ENCODE data around the gene CHST11. TPM values are rescaled to one million over a fixed set of nuclear protein-coding genes. Genes with fewer than 3 reads are reported as not detected.

Gene CHST11
- total RNA-seq, 5 donors from 2014 or later (not counting 1 experiment from before 2014, with no cell fraction given) = 49.8 to 78.3 (median 63.7) TPM

DNA sequence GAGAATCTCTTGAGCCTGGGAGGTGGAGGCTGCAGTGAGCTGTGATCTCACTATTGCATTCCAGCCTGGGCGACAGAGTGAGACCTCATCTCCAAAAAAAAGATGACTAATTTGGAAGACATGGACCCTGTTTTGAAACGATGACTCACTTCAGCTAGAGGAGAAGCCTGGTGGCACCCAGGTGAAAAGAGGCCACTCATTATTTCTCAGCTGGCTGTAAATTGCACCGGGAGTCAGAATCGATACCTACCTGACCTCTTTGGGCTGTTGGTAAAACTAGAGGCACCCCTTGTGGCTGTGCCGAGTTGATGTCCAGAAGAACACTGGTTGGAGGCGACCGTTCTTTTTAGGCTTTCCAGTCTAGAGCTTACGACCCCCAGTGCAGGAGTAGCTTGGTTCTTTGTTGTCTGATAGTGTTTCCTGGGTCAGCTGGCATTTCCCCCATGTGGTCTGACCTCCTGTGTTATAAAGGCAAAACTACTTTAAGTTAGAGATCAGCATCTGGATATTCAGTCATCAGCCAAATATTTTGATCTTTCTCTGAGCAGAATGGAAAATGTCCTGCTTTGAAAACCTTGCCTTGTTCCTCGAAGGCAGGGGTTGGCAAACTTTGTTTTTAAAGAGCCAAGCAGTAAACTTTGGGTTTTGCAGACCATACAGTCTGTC is 93.2 kb downstream of the CHST11 start:
- Histone ChIP-seq H3K27me3 (replicated peaks in 1 of 2; ENCODE audit: control insufficient read depth in 2 of 2, extremely low read depth in 1 of 2, insufficient read depth in 2 of 2, low read length in 1 of 2) (no peaks in the 10 kb centered on the region), H3K36me3 (ENCODE audit: control insufficient read depth in 2 of 2, extremely low read depth in 1 of 2, insufficient read depth in 1 of 2, low read length in 1 of 2) (no peaks in the 10 kb centered on the region), H3K9me3 (no peaks in the 10 kb centered on the region), H3K4me1 (ENCODE audit: control insufficient read depth in 1 of 2, extremely low read depth in 1 of 2, insufficient read depth in 2 of 2, low read length in 2 of 2) (peaks cover 0 to 47% of the 10 kb centered on the region in 2 experiments), H3K27ac (ENCODE audit: low read length) (no peak overlapping the region), H3K4me3 (ENCODE audit: control insufficient read depth in 1 of 2, extremely low read depth in 1 of 2, low read length in 1 of 2) (no peak overlapping the region)
- no peak overlapping the region for H3K27ac Mint-ChIP-seq
- no peaks in the 10 kb centered on the region for H3K27me3 Mint-ChIP-seq
- no peak overlapping the region for H3K4me3 Mint-ChIP-seq
- CTCF ChIA-PET = interaction anchor here in 1 of 2 donors (0.5 kb wide), 1 partner anchor 11 kb away, joined by 3 read pairs; no protein-coding TSS in a partner anchor
- H3K9me3 Mint-ChIP-seq = peaks cover 7 to 9% (median 8%) of the 10 kb centered on the region in 3 donors
- H3K36me3 Mint-ChIP-seq = peaks cover 25% of the 10 kb centered on the region
- H3K4me1 Mint-ChIP-seq = peaks cover 79 to 91% (median 85%) of the 10 kb centered on the region in 3 donors
- POLR2A ChIA-PET = no interaction called here
- 84% methylated on average over 5 of the region's 9 CpGs for WGBS (ENCODE audit: insufficient coverage)
- ATAC-seq (replicated peaks in 1 of 4) = no peak
- no peak for DNase-seq

DNA sequence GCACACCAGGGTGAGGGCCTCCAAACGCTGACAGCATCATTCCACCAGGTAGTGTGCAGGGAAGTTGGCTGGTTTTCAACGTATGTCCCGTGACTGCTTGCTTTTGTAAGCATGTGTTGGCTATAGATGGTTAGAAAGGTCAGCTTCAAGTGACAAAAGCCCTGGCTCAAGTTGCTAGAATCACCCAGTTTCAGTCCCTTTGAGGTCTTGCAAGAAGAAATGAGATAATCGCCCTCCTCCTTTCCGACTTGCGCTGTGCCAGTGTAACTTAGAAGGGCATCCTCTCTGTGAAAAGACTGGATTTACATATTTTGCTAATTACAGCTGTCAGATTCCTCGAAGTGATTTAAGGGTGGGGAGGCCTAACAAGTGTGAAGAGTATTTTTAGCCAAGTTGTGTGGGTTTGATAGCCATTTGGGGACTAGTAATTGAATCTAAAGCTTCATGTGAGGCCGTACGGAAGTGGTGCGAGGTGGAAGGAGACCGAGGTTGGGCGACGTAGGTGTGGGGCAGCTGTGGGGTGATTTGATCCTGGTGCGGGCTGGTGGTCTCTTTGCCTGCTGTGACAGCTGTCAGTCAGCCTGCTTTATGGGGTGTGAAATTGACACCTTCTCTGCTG is 94.7 kb downstream of the CHST11 start:
- WGBS (ENCODE audit: insufficient coverage) = 92% methylated on average over 13 of the region's 14 CpGs
- no peaks in the 10 kb centered on the region for H3K27me3 Mint-ChIP-seq
- H3K9me3 Mint-ChIP-seq = peaks cover 7 to 9% (median 8%) of the 10 kb centered on the region in 3 donors
- DNase-seq = no peak
- Histone ChIP-seq H3K27ac (ENCODE audit: low read length) (no peak overlapping the region), H3K4me3 (ENCODE audit: control insufficient read depth in 1 of 2, extremely low read depth in 1 of 2, low read length in 1 of 2) (no peak overlapping the region), H3K9me3 (no peaks in the 10 kb centered on the region), H3K4me1 (ENCODE audit: control insufficient read depth in 1 of 2, extremely low read depth in 1 of 2, insufficient read depth in 2 of 2, low read length in 2 of 2) (peaks cover 0 to 47% of the 10 kb centered on the region in 2 experiments), H3K27me3 (replicated peaks in 1 of 2; ENCODE audit: control insufficient read depth in 2 of 2, extremely low read depth in 1 of 2, insufficient read depth in 2 of 2, low read length in 1 of 2) (no peaks in the 10 kb centered on the region), H3K36me3 (ENCODE audit: control insufficient read depth in 2 of 2, extremely low read depth in 1 of 2, insufficient read depth in 1 of 2, low read length in 1 of 2) (no peaks in the 10 kb centered on the region)
- ATAC-seq (replicated peaks in 1 of 4) = no peak
- H3K4me1 Mint-ChIP-seq = peaks cover 77 to 88% (median 85%) of the 10 kb centered on the region in 3 donors
- H3K36me3 Mint-ChIP-seq = peaks cover 25% of the 10 kb centered on the region
- H3K4me3 Mint-ChIP-seq = no peak overlapping the region
- H3K27ac Mint-ChIP-seq = peak overlapping the region in 1 of 2 donors; percentile 1
- CTCF ChIA-PET = interaction anchor here in 1 of 2 donors (0.7 kb wide), 1 partner anchor 10 kb away, joined by 3 read pairs; no protein-coding TSS in a partner anchor
- POLR2A ChIA-PET = no interaction called here

DNA sequence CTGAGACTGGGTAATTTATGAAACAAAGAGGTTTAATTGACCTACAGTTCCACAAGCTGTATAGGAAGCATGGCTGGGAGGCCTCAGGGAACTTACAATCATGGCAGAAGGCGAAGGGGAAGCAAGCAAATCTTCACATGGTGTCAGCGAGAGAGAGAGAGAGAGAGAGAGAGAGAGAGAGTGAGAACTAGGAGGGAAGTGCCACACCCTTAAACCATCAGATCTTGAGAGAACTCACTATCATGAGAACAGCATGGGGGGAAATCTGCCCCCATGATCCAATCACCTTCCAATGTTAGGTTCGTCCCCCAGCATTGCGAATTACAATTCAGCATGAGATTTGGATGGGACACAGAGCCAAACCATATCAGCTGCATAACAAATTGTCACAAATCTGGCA is 96.7 kb downstream of the CHST11 start:
- ChIA-PET POLR2A (no interaction called here), CTCF (no interaction called here)
- H3K36me3 Mint-ChIP-seq = peaks cover 25% of the 10 kb centered on the region
- Histone ChIP-seq H3K36me3 (ENCODE audit: control insufficient read depth in 2 of 2, extremely low read depth in 1 of 2, insufficient read depth in 1 of 2, low read length in 1 of 2) (no peaks in the 10 kb centered on the region), H3K27me3 (replicated peaks in 1 of 2; ENCODE audit: control insufficient read depth in 2 of 2, extremely low read depth in 1 of 2, insufficient read depth in 2 of 2, low read length in 1 of 2) (no peaks in the 10 kb centered on the region), H3K27ac (ENCODE audit: low read length) (no peak overlapping the region), H3K4me1 (ENCODE audit: control insufficient read depth in 1 of 2, extremely low read depth in 1 of 2, insufficient read depth in 2 of 2, low read length in 2 of 2) (peaks cover 0 to 44% of the 10 kb centered on the region in 2 experiments), H3K4me3 (ENCODE audit: control insufficient read depth in 1 of 2, extremely low read depth in 1 of 2, low read length in 1 of 2) (no peak overlapping the region), H3K9me3 (no peaks in the 10 kb centered on the region)
- no peak for ATAC-seq (replicated peaks in 1 of 4)
- WGBS (ENCODE audit: insufficient coverage) = 100% methylated on average over 2 of the region's 4 CpGs
- peak overlapping the region in 1 of 2 donors; percentile 29 for H3K27ac Mint-ChIP-seq
- no peak overlapping the region for H3K4me3 Mint-ChIP-seq
- DNase-seq = no peak
- no peaks in the 10 kb centered on the region for H3K27me3 Mint-ChIP-seq
- peaks cover 7 to 9% (median 8%) of the 10 kb centered on the region in 3 donors for H3K9me3 Mint-ChIP-seq
- H3K4me1 Mint-ChIP-seq = peaks cover 57 to 83% (median 79%) of the 10 kb centered on the region in 3 donors

GRCh38 chr12:104555648-104556047 is 98.9 kb downstream of the CHST11 start:
- WGBS (ENCODE audit: insufficient coverage) = 96% methylated on average over 5 of the region's 6 CpGs
- Mint-ChIP-seq H3K9me3 (peaks cover 7 to 9% (median 8%) of the 10 kb centered on the region in 3 donors), H3K27ac (no peak overlapping the region), H3K36me3 (peaks cover 33% of the 10 kb centered on the region), H3K4me1 (peaks cover 55 to 72% (median 66%) of the 10 kb centered on the region in 3 donors), H3K27me3 (no peaks in the 10 kb centered on the region), H3K4me3 (no peak overlapping the region)
- Histone ChIP-seq H3K4me3 (ENCODE audit: control insufficient read depth in 1 of 2, extremely low read depth in 1 of 2, low read length in 1 of 2) (no peak overlapping the region), H3K4me1 (ENCODE audit: control insufficient read depth in 1 of 2, extremely low read depth in 1 of 2, insufficient read depth in 2 of 2, low read length in 2 of 2) (peaks cover 0 to 37% of the 10 kb centered on the region in 2 experiments), H3K27me3 (replicated peaks in 1 of 2; ENCODE audit: control insufficient read depth in 2 of 2, extremely low read depth in 1 of 2, insufficient read depth in 2 of 2, low read length in 1 of 2) (no peaks in the 10 kb centered on the region), H3K9me3 (no peaks in the 10 kb centered on the region), H3K27ac (ENCODE audit: low read length) (no peak overlapping the region), H3K36me3 (ENCODE audit: control insufficient read depth in 2 of 2, extremely low read depth in 1 of 2, insufficient read depth in 1 of 2, low read length in 1 of 2) (peaks cover 2 to 3% of the 10 kb centered on the region in 2 donors)
- ATAC-seq (replicated peaks in 1 of 4) (no peak), DNase-seq (no peak)
- CTCF ChIA-PET = no interaction called here
- POLR2A ChIA-PET = no interaction called here

DNA sequence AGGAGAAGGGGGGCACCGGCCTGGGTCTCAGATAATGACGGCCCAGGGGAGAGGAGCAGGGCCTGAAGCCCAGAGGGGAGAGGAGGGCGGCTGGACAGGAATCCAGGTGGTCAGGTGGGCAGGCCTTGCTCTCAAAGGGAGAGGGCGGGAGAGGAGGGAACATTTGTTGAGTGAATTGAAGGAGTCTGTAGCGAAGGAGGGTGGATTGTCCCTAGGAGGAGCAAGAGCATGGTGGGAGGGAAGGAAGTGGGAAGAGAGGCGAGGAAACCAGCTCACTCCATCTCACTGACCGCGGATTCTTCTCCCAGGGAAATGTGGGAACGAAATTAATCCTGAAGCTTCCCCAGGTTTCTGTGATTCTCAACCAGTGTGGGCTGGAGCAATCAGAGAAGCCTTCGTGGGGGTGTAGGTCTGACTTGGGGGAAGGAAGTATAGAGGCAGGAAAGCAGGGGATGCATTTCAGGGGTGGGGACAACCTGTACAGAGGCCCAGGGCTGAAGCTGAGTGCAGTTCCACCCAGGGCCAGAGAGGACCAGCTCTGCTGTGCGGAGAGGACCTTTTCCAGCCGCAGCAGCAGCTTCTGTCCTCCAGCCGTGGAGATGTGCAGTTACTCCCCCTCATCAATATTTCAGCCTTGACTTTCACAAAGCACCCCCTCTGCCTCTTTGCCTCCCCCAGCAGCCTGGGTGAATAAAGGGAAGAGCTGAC is 100.9 kb downstream of the CHST11 start:
- ChIA-PET CTCF (no interaction called here), POLR2A (interaction anchor here in 1 of 2 donors (0.7 kb wide), 1 partner anchor 42 kb away, joined by 4 read pairs; no protein-coding TSS in a partner anchor)
- Mint-ChIP-seq H3K27ac (no peak overlapping the region), H3K36me3 (peaks cover 27% of the 10 kb centered on the region), H3K4me3 (no peak overlapping the region), H3K9me3 (peaks cover 7 to 9% (median 8%) of the 10 kb centered on the region in 3 donors), H3K4me1 (peaks cover 44 to 54% (median 53%) of the 10 kb centered on the region in 3 donors), H3K27me3 (no peaks in the 10 kb centered on the region)
- Histone ChIP-seq H3K27ac (ENCODE audit: low read length) (no peak overlapping the region), H3K4me1 (ENCODE audit: control insufficient read depth in 1 of 2, extremely low read depth in 1 of 2, insufficient read depth in 2 of 2, low read length in 2 of 2) (peaks cover 0 to 34% of the 10 kb centered on the region in 2 experiments), H3K27me3 (replicated peaks in 1 of 2; ENCODE audit: control insufficient read depth in 2 of 2, extremely low read depth in 1 of 2, insufficient read depth in 2 of 2, low read length in 1 of 2) (no peaks in the 10 kb centered on the region), H3K9me3 (no peaks in the 10 kb centered on the region), H3K4me3 (ENCODE audit: control insufficient read depth in 1 of 2, extremely low read depth in 1 of 2, low read length in 1 of 2) (no peak overlapping the region), H3K36me3 (ENCODE audit: control insufficient read depth in 2 of 2, extremely low read depth in 1 of 2, insufficient read depth in 1 of 2, low read length in 1 of 2) (peaks cover 2 to 3% of the 10 kb centered on the region in 2 donors)
- 85% methylated on average over 4 of the region's 13 CpGs for WGBS (ENCODE audit: insufficient coverage)
- no peak for ATAC-seq (replicated peaks in 1 of 4)
- no peak for DNase-seq

DNA sequence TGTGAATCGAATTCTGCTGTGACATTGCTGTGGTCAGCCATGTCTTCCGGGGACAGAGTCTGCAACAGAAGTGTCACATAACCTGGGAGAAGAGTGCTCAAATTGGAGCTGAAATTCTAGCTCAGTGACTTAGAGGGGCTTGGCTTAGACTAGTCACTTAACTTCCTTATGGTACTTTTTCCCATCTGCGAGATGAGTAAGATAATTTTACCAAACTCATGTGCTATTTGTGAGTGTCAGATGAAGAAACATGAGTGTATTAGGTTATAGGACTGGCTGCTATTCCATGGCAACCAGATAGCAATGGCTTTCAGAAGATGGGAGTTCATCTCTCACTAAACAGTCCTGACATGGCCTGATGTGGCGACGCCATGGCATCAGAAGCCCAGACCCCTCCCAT is 104.1 kb downstream of the CHST11 start:
- DNase-seq (no peak), ATAC-seq (replicated peaks in 1 of 4) (no peak)
- no peak overlapping the region for H3K4me3 ChIP-seq (ENCODE audit: control insufficient read depth in 1 of 2, extremely low read depth in 1 of 2, low read length in 1 of 2)
- H3K9me3 ChIP-seq = no peaks in the 10 kb centered on the region
- peaks cover 20 to 39% (median 37%) of the 10 kb centered on the region in 3 donors for H3K4me1 Mint-ChIP-seq
- H3K27me3 ChIP-seq (replicated peaks in 1 of 2; ENCODE audit: control insufficient read depth in 2 of 2, extremely low read depth in 1 of 2, insufficient read depth in 2 of 2, low read length in 1 of 2) = no peaks in the 10 kb centered on the region
- 97% methylated on average over 3 of the region's 5 CpGs for WGBS (ENCODE audit: insufficient coverage)
- H3K4me3 Mint-ChIP-seq = no peak overlapping the region
- peaks cover 0 to 15% of the 10 kb centered on the region in 2 experiments for H3K4me1 ChIP-seq (ENCODE audit: control insufficient read depth in 1 of 2, extremely low read depth in 1 of 2, insufficient read depth in 2 of 2, low read length in 2 of 2)
- no peaks in the 10 kb centered on the region for H3K27me3 Mint-ChIP-seq
- H3K27ac ChIP-seq (ENCODE audit: low read length) = no peak overlapping the region
- H3K36me3 ChIP-seq (ENCODE audit: control insufficient read depth in 2 of 2, extremely low read depth in 1 of 2, insufficient read depth in 1 of 2, low read length in 1 of 2) = peaks cover 3 to 7% of the 10 kb centered on the region in 2 donors
- H3K9me3 Mint-ChIP-seq = peaks cover 3 to 4% (median 4%) of the 10 kb centered on the region in 3 donors
- no peak overlapping the region for H3K27ac Mint-ChIP-seq
- ChIA-PET POLR2A (no interaction called here), CTCF (interaction anchor here in 1 of 2 donors (0.7 kb wide), 1 partner anchor 11 kb away, joined by 3 read pairs; no protein-coding TSS in a partner anchor)
- peaks cover 29% of the 10 kb centered on the region for H3K36me3 Mint-ChIP-seq

Data from T-cell (primary cell).